22Rv1 (cell line): ENCODE data around the gene MBP.
A peak's percentile ranks its signal among the peaks of the same experiment; 100 is the strongest.

Source experiments
- H3K27ac ChIP-seq: fragments of 450-650 bp; 2 replicates; pipeline ENCODE4 v1.5.1; 2017
- CTCF ChIP-seq: fragments of 450-650 bp; IDR thresholded peaks from 2 replicates; pipeline ENCODE4 v1.5.1; 2017; ENCODE audit warnings: mild to moderate bottlenecking
- ZFX ChIP-seq: fragments of 450-650 bp; IDR thresholded peaks from 2 replicates; pipeline ENCODE4 v1.6.1; 2017; ENCODE audit warnings: antibody characterized with exemption, borderline replicate concordance

Gene MBP

GRCh38 chr18:77144451-77145118 lies 12.0 kb upstream of the MBP start:
- H3K27ac ChIP-seq: no peak overlapping the region
- TF ChIP-seq CTCF: no peak
- TF ChIP-seq ZFX: no peak

GRCh38 chr18:77144046-77144445 lies 11.5 kb upstream of the MBP start:
- TF ChIP-seq CTCF: no peak
- TF ChIP-seq ZFX: no peak
- no peak overlapping the region for H3K27ac ChIP-seq

GRCh38 chr18:77143196-77143595 lies 10.6 kb upstream of the MBP start:
- TF ChIP-seq CTCF (no peak), ZFX (no peak)
- H3K27ac ChIP-seq: no peak overlapping the region

GRCh38 chr18:77141401-77142118 lies 9.0 kb upstream of the MBP start:
- no peak overlapping the region for H3K27ac ChIP-seq
- TF ChIP-seq ZFX (no peak), CTCF (peak; percentile 21)

GRCh38 chr18:77140439-77141109 lies 8.0 kb upstream of the MBP start:
- no peak for TF ChIP-seq CTCF
- no peak for TF ChIP-seq ZFX
- H3K27ac ChIP-seq: no peak overlapping the region

GRCh38 chr18:77140030-77140429 lies 7.4 kb upstream of the MBP start:
- H3K27ac ChIP-seq: no peak overlapping the region
- TF ChIP-seq CTCF (no peak), ZFX (no peak)

GRCh38 chr18:77139619-77140018 lies 7.0 kb upstream of the MBP start:
- H3K27ac ChIP-seq: no peak overlapping the region
- TF ChIP-seq CTCF: no peak
- no peak for TF ChIP-seq ZFX
